ENCODE results near the gene KRT1.
"Not testable (repeated sequence)": the region's sequence is repeated elsewhere in the genome, so short reads cannot be mapped to it uniquely, and the experiment has no call there.

Gene KRT1

DNA sequence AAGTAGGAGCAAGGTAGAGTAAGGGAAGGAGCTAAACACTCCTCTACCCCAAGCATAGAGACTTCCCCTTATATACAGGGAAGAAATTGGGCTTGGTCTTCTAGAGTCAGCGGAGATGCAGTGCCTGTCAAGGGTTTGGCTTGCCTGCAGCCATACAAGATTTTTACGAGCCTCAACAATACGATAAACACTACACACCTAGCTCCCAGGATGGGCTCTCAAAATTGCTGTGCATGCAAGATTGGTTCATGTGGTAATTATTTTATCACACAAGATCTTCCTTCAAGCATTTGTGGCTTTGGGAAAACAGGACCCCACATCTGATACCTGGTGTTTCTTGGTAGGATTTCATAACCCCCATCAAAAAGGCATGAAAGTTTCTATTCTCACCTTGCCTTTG is at the start of gene KRT1:
Gene KRT1 (minus strand): TSS at position 45 of the 400 bp plus-strand sequence. CDS start 59 bp downstream, outside the sequence.
- DNase-seq: no peak

DNA sequence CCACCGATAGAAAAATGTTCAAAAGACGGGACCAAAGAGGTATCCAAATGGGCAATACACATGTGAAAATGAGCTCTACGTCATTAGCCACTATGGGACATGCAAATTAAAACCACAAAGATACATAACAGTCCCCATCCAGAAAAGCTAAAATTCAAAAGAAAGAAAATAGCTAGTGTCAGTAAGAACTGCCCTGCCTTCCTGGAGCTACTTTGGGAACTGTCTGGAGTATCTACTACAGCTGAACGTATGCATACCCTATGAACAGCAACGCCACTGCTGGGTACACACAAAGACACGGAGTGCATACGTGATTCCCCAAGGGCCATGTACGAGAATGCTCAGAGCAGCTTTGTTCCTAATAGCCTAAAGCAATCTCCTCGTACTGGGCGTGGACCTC is 48.9 kb upstream of the KRT1 start:
- no peak for DNase-seq

DNA sequence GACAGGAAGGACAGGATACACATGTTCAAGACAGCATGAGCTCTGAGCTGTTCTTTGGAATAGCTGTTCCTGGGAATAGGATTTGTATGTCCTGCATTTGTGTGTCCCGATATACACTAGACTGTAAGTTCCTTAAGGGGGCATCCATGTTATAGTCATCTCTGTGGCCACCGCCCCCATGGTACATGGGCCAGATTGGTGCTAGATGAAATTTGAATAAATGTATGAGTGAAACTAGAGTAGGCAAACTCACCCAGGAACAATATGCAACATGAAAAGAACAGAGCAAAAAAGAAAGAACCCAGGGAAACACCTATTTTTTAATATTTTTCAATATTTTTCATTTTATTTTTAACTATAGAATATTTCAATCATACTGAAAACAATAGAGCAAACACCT is 48.2 kb upstream of the KRT1 start:
- DNase-seq: no peak

DNA sequence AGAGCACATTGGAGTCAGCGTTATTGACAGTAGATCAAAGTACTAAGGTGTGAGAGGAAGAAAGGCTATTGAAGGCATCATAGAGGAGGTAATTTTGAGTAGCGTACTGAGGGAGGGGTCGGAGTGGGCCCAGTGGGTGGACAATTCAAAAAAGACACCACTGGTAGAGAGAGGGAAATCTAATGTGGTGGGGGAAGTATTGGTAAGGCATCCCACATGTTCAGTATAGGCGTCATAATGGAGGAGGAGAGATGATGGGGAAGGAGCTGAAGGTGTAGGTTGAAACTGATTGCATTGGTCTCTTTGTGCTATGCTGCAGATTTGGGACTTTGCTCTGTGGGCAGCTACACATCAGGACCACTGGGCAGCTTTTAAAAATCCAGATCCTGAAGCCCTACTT is 46.8 kb upstream of the KRT1 start:
- DNase-seq: no peak

DNA sequence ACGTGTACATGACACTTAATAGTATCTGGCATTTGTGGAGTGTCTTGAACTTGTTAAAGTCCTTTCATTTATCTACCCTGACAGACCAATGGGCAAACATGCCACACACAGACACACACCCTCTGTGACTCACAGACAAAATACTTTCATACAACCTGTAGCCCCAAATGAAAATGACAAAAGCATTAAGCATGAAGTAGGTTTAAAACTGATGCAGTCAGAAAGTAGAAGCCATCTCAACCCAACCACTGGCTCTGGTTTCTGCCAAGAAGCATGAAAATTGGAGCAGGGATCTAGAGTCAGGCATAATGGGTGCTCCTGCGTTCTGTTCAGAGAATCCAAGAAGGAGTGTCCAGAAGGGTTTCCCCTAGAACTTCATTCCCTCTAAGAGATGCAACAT is 46.2 kb upstream of the KRT1 start:
- DNase-seq: no peak

DNA sequence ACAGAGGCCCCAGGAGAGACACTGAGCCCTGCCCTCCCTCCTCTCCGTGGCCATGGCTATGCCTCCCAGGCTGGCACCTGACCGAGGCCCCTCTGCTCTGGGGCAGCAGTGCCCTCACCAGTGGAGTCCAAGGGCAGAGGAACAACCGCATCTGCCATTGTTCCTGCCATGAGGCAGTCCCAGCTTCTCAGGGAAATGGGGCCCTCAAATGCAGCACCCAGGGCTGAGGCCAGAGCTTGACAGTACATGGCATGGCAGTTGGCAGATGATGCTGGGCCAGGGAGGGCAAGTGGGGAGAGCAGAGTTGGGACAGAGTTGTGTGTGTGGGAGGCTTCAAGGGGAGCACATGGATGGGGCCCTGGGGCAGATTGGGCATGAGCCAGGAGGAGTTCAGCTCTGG is 44.2 kb upstream of the KRT1 start:
- DNase-seq: no peak

DNA sequence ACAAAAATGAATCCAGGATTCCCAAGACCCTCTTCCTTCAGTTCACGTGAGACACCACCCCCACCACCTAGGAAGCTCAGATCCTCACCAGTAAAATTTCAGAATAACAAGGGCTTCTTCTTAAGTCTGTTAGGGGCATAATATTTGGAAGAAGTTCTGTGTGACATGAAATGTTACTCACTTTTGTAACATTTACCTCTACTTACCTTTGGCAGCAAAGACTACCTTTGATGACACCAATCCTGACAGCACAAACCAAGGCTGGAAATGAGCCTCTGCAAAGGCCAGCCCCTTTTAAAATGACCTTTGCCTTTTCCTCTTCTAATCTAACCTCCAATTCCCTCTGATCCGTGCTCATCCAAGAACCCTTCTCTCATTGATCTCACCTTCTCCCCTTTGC is 42.5 kb upstream of the KRT1 start:
- DNase-seq: no peak

DNA sequence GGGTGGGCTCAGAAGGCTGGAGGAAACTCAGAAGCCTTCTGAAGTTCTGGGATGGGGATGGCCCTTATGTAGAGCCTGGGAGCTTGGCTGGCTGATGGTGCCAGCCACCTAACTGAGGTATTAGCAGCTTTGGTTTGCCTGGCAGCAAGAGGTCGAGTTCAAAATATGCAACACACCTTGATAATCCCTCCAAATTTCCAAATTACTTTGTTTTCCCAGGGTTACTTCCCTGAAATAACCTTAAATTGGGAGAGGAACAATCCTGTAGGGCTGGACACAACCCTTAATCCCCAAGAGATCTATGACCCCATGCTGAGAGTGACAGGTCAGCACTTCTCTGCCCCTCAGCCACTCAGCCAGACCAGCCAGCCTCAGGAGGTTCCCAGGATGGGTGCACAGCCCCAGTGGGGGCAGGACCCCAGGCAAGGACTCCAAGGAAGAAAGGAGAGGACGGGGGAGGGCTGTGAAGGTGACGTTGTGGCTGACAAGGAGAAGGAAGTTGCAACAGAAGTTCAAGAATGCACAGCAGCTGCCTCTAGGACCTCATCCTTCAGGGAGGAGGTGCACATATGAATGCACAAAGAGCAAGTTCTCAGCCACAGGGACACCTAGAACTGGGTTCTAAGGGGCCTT is 41.7 kb upstream of the KRT1 start:
- no peak for DNase-seq

DNA sequence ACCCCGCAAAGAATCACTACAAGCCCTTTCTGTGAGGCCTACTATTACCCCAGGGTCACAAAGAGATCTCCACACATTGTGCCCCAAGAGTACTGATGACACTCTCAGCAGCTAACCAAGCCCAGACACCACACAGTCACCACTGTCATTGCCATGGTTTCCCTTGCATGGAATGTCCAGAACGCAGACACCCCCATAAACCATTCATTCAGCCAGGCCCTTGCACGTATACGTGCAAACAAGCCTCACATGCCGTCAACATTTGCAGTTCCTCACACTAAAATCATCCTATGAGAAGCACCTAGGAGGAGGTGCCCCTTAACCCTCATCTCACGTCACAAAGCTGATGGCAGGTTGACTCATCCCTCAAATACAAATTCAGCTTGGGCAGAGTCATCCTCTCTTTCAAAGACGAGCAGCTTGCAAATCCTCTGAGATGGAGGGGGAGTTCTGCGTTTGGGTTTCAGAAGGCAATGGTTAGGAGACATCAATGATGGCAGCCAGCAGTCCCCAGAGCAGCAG is 40.2 kb upstream of the KRT1 start:
- DNase-seq: no peak

DNA sequence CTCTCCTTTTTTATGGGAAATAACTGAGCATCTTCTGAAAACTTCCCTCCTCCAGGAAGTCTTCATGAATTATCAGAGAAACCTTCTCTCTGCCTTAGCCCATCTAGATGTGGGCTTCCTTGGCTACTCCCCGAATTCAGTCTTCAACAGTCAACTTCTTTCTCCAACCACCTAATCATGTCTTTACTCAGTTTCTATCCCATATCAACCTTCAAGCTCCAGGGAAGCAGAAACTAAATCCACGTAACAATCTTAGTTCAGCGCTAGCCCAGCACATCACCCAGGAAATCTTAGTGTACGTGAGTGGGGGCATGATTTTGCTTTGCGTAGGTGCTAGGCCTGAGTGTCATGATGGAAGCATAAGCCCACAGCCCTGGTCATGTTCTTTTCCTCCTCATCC is 35.9 kb upstream of the KRT1 start:
- DNase-seq: no peak

DNA sequence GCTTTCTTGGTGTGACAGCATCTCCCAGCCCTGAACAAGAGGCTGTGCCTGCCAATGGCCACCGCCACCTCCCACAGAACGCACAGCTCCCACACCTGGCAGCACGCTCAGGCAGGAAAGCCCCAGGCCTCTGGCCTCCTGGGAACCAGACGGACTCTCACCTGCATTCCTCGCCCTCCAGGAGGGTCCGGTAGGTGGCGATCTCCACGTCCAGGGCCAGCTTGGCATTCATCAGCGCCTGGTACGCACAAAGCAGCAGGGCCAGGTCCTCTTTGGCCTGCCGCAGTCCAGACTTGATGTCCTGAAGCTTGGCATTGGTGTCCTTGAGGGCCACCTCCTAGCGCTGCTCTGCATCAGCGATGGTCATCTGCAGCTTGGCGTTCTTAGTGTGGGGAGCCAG is 35.2 kb upstream of the KRT1 start:
- no peak for DNase-seq

DNA sequence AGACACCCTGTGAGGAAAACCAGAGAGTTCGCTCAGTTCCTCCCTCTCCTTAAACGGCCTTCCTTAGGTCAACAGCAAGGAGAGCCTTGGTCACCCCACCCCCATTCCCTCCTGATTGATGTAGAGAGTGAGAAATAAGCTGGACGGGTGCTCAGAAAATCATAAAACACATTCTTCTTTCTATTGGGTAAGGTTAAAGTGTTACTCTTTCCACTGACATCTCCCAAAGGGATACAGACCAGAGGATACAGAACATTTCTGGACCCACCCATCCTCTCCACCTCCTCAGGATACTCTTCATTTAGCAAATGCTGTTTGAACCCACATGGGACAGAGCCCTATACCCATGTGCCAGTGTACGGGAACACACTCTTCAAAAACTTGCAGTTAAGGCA is 34.7 kb upstream of the KRT1 start:
- no peak for DNase-seq

DNA sequence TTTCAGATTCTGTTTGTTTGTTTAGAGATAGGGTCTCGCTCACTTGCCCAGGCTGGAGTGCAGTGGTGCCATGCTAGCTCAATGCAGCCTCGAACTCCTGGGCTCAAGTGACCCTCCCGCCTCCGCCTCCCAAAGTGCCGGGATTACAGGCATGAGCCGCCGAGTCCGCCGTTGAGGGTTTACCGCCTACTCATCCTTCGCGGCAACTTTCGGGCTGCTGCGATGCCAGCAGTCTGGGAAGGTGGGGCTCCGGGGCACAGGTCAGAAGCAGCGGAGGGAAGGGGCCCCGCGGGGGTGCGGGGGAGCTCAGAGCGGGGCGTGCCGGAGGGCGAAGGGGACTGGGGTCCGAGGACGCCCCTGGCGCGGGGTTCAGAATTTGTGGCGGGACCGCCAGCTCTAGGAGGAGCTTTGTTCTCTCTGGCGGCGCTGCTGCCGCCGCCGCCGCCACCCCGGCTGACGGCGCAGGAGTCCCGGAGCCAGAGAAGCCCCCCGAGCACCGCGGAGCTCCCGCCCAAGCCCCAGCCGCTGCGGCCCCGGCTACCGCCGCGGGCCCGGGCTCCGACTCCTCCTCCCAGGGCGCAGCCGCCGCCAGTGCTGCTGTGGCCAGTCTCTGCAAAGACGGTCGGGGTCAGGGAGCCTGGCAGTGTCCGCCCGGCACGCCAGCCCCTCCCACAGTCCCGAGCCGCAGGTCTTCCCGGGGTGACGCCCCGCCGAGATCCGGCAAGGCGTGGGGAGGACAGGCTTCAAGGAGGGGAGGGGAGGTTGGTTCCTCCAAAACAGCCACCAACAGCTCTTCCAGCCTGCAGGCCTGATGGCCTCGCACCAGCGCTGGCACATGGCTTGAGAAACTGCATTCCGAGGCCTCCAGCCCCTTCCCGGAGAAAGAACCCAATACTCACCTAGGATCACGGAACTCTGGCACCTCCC is 34.0 kb upstream of the KRT1 start:
- peak; percentile 13 to 14 for DNase-seq

DNA sequence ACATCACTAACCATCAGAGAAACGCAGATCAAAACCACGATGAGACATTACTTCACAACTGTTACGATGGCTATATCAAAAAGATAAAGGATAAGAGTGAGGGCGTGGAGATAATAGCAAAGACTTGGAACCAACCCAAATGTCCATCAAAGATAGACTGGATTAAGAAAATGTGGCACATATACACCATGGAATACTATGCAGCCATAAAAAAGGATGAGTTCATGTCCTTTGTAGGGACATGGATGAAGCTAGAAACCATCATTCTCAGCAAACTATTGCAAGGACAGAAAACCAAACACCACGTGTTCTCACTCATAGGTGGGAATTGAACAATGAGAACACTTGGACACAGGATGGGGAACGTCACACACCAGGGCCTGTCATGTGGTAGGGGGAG is 31.9 kb upstream of the KRT1 start:
- DNase-seq: not testable (repeated sequence)

DNA sequence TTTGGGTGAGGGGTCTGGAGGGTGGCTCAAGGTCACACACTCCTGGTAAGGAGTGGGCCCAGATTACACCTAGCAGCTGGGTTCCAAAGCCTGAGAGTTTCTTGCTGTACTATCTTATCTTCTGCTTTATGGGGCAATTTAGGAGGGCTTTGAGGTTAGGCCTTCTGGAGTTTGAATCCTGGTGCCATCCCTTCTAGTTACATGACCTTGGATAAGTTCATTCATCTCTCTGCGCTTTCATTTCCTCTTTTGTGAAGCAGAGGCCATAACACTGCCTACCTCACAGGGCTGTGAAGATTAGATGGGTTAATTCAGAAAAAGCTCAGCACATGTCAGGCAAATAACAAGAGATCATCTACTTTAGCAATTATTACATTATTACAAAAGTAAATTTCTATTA is 30.5 kb upstream of the KRT1 start:
- no peak for DNase-seq

DNA sequence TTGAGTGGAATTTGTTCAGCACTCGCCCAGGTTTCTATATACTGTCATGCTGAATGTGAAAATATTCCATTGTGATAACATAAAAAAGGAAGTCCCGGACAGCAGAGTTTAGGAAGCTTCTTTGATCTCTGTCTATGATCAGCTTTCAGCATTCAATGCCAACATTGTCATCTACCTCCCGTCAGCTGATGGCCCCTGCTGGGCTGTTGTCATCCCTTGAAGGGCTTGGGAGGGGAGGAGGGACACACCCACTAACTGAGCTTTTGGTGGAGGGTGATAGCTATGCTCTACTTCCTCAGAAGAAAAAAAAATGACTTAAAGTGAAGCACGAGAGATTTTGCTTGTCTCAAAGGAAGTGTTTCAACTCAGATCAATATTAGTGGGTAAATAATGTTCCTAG is 27.8 kb upstream of the KRT1 start:
- DNase-seq: no peak

DNA sequence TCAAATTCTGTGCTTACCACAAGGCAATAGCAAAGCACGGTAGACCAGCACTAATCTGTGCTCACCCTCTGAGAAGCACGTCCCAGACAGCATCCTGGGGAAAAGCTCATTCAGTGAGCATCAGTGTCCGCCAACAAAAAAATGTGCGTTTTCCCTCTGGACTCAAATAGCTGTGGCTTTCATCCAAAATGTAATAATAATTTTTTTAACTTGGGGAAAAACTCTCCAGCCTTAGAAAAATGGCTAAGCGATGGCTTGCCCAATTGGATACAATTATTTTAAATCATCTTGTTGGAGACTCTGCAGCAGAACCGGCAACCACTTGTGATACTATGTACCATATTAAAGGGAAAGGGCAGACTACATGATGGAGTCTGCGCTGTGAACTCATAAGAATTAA is 24.3 kb upstream of the KRT1 start:
- DNase-seq: no peak

DNA sequence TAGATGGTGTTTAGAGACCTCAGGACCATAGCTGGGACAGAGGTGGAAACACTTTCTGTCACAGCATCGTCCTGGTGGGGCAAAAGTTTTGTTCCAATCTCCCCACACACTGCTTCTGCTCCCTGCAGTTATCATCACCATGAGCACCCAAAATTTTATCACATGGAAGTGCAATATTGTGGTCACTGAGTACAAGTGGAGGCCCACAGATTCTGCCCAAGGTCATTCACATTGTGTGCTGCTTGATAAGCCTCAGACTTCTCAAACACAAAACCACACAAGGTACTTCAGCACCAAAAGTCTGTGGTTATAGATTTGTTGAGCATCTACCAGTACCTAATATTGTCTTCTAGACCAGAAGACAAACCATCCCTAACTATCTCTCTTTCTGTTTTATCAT is 23.7 kb upstream of the KRT1 start:
- DNase-seq: no peak

DNA sequence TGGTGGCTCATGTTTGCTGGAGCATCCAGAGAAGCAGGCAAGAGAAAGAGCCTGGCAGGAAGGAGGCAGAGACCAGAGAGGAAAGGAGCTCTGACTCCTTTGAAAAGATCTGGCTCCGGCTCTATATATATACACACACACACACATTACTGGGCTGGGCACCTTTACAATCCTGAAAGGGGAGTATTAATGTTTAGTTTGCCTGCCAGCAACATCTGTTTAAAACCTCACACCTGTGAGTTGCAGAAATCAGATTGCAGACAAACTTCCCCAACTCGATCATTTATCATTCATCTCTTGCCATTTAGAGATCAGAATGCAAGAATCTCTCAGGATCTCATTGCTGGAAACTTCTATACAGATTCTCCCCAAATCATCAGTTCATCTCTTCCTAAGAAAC is 23.2 kb upstream of the KRT1 start, which contains the start of gene KRT77:
Gene KRT77 (minus strand): TSS at position 101 of the 400 bp plus-strand sequence. CDS start 90 bp downstream, at position 11.
- no peak for DNase-seq

DNA sequence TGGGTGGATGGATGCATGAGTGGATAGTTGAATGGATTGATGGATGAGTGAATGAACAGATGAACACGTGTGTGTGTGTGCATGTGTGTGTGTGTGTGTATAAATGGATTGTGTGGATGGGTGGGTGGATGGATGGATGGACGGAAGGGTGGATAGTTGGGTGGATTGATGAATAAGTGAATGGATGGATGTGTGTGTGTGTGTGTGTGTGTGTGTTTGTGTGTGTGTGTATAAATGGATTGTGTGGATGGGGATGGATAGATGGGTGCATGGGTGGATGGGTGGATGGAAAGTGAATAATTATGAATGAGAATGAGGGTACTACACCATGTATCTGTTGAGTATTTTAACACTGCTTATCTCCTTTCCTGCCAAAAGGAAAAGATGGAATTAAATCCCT is 22.1 kb upstream of the KRT1 start:
- no peak for DNase-seq

DNA sequence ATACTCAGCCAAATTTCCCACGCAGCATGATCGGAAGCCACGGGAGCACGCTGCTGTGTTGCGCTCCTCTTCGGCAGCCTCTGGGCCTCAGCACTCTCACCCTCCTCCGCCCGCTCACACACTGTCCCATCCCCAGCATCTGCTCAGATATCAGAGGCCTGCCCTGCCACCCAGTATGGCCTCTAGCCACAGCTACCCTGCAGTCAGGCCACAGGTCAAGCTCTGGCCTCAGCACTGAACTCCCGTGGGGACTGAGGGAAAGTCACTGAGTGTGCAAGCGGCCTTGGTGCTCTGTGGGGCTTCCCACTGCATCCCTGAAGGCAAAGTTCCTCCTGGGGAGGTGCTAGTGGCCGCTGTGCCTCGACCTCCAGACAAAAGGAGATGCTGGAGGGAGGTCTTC is 21.1 kb upstream of the KRT1 start:
- no peak for DNase-seq

DNA sequence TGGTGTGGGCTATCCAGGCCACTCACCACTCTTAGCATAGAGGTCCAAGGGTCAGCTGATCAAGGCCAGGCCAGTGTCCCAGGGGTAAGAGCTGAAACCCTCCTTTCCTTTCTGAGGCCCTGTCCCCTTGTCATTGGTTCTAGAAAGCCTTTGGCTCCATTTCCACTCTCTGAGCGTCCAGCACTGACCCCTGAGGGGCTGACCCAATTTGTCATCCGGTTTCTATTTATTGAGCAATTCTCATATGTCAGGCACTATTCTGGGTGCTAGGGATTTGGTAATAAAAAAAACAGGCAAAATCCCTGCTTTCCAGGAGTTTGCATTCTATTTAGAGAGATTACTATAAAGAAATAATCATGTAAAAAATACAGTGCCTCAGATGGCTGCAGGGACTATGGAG is 19.8 kb upstream of the KRT1 start:
- DNase-seq: no peak

DNA sequence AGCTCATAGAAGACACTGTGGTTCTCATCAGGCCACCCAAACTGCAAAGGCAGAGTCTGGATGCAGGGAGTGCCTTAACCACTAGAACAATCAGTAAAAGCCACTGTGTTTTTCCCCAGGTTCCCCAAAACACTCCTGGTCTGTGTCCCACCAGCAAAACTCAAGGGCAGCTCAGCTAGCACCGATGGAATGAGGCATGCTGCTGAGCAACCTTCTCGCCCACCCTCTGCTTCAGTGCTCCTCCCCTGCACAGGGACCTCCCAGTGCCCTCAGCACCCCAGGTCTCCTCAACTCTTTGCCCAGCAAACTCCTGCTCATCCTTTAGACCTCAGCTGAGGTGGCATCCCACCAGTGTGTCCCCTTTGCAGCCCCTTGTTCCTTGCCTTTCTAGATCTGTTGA is 19.2 kb upstream of the KRT1 start:
- DNase-seq: no peak

DNA sequence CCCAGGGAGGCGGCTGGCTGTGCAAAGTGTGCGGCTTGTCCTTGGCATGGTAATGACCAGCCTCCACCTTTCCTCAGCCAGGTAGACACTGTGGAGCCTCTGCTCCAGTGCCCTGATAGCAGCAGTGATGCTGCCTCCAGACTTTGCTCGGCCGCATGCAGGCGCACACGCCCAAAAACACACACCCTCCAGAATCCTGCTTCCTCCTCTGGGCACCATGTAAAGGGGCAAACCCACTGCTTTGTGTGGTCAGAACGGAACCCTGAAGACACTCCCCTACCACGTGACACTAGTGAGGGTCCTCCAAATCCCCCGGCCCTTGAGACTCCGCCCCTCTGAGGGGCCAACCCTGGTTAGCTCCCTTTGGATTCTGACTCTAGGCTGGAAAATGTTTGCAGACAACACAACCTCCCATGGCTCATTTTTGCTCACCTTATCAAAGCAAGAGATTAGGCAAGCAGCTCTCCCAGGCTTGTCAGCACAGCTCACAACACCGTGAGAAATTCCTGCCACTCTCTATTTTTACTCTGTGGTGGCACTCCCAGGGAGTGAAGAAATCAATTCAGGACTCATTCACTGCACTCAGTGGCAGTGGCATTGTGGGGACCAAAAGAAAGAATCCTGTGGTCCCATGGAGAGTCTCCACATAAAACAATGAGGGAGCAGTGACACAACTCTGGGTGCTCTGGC is 18.6 kb upstream of the KRT1 start:
- no peak for DNase-seq
